Kidney (tissue), 14 donors: ENCODE results near the gene NSFL1C. TPM values are rescaled to one million over a fixed set of nuclear protein-coding genes. Genes with fewer than 3 reads are reported as not detected.

Experiments used
- DNase-seq, 5 donors: peaks; one replicate each; pipeline ENCODE4 v3.0.0-alpha.2; 2013 to 2020
- FAIRE-seq: peaks from 2 replicates; lab custom pipeline; 2012; peaks lifted over from hg19 to GRCh38; lab: Jason Lieb, UNC
- H3K27ac ChIP-seq, 2 donors: one replicate each; pipeline ENCODE4 v1.7.0; 2013; ENCODE audit warnings: low read depth in 2 of 2, low read length in 2 of 2, inconsistent platforms in 1 of 2
- H3K27me3 ChIP-seq: one replicate; pipeline ENCODE4 v1.7.1; 2013; ENCODE audit warnings: low read length, inconsistent platforms; ENCODE audit not compliant: control insufficient read depth, insufficient read depth
- H3K36me3 ChIP-seq, 3 donors: one replicate each; pipeline versions ENCODE4 v1.7.0 to v1.7.1; 2013; ENCODE audit warnings: low read length in 3 of 3, control low read depth in 1 of 3, inconsistent platforms in 1 of 3; ENCODE audit not compliant: insufficient read depth in 3 of 3, control insufficient read depth in 2 of 3
- H3K4me1 ChIP-seq, 3 donors: one replicate each; pipeline versions ENCODE4 v1.7.0 to v1.7.1; 2013; ENCODE audit warnings: low read length in 3 of 3, inconsistent platforms in 1 of 3, low read depth in 1 of 3; ENCODE audit not compliant: control insufficient read depth in 2 of 3, insufficient read depth in 2 of 3
- H3K4me3 ChIP-seq, 3 donors: one replicate each; pipeline versions ENCODE4 v1.7.0 to v1.8.1; 2013; ENCODE audit warnings: low read length in 3 of 3, control low read depth in 1 of 3, inconsistent platforms in 1 of 3
- H3K9ac ChIP-seq, 3 donors: one replicate each; pipeline versions ENCODE4 v1.7.0 to v1.7.1; 2013; ENCODE audit warnings: low read length in 3 of 3, control low read depth in 1 of 3, inconsistent platforms in 1 of 3
- H3K9me3 ChIP-seq, 3 donors: one replicate each; pipeline versions ENCODE4 v1.7.0 to v1.7.1; 2013; ENCODE audit warnings: low read length in 3 of 3, control low read depth in 1 of 3, inconsistent platforms in 1 of 3; ENCODE audit not compliant: control insufficient read depth in 2 of 3, insufficient read depth in 1 of 3
- intact Hi-C: fragments of 100-400 bp; cut with DNase I; formaldehyde crosslinking; loops from one replicate; pipeline ENCODE4 v1.11.1; 2022
- polyA plus RNA-seq: library from polyadenylated mRNA; stranded (reverse); fragments of 350-450 nt; fragmentation: Illumina TruSeq; extraction: RNeasy Lipid Tissue Mini Kit (QIAGEN cat#74804); gene quantifications from one replicate; pipeline ENCODE4 v1.2.3, GENCODE V29; 2014; ENCODE audit warnings: low read depth, low replicate concordance; ENCODE audit not compliant: insufficient read depth
- total RNA-seq: library from RNA; stranded (reverse); fragmentation: NEBNext Ultra II Directional; extraction: Animal tissue kit (Norgen Biotek cat#: 25700); gene quantifications from one replicate; pipeline ENCODE4 v1.2.1, GENCODE V29; 2021
- TF ChIP-seq, protein P1 (sequence below): IDR thresholded peaks from 3 replicates; pipeline ENCODE4 v1.5.1; 2012; ENCODE audit warnings: mild to moderate bottlenecking, moderate library complexity, borderline replicate concordance; ENCODE audit not compliant: insufficient read depth; ENCODE audit errors: extremely low read depth
- donor health status: control.
- donor health status: control.
- donor health status: control.
- donor health status: control.
- donor health status: control.
- donor health status: DM: yes; HTN: yes; CAD: no.
- donor health status: Normal renal cell carcinoma (clear cell type).

Gene NSFL1C
- total and polyA plus RNA-seq, 2 donors from 2014 or later, result 76.1 to 78.2 TPM

DNA sequence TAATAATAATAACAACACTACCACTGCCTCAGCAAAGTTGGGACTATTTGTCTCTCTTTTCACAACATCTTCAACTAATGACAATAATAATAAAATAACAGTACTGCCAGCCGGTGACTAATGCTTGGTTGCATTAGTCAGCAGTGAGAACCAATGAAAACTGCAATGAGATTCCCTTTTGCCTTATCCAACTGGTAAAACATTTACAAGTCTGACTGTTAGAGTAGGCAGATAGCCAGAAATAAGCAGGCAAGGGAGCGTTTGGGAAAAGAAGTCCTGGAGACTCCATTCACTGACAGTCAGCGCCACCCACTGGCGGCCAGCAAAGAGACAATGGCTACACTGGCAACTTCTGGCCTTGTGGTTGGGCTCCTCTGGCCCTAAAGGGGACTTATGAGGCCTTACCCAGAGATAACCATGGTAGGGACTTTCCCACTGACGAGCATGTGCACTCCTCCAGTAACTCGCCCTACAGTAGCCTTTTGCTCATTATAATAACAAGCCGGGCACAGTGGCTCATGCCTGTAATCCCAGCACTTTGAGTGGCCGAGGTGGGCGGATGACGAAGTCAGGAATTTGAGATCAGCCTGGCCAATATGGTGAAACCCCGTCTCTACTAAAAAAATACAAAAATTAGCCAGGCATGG, 3.4 kb upstream of the NSFL1C start:
- no peaks in the 10 kb centered on the region for H3K9me3 ChIP-seq
- H3K27me3 ChIP-seq, result no peaks in the 10 kb centered on the region
- H3K36me3 ChIP-seq, result no peaks in the 10 kb centered on the region
- intact Hi-C loops, result no loop called here
- H3K27ac ChIP-seq, result no peak overlapping the region
- peak; percentile 99 for FAIRE-seq
- H3K9ac ChIP-seq, result no peak overlapping the region
- TF ChIP-seq, protein P1, sequence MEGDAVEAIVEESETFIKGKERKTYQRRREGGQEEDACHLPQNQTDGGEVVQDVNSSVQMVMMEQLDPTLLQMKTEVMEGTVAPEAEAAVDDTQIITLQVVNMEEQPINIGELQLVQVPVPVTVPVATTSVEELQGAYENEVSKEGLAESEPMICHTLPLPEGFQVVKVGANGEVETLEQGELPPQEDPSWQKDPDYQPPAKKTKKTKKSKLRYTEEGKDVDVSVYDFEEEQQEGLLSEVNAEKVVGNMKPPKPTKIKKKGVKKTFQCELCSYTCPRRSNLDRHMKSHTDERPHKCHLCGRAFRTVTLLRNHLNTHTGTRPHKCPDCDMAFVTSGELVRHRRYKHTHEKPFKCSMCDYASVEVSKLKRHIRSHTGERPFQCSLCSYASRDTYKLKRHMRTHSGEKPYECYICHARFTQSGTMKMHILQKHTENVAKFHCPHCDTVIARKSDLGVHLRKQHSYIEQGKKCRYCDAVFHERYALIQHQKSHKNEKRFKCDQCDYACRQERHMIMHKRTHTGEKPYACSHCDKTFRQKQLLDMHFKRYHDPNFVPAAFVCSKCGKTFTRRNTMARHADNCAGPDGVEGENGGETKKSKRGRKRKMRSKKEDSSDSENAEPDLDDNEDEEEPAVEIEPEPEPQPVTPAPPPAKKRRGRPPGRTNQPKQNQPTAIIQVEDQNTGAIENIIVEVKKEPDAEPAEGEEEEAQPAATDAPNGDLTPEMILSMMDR, result peak; percentile 73
- H3K4me1 ChIP-seq, result peaks cover 3 to 16% (median 14%) of the 10 kb centered on the region in 3 donors
- peak overlapping the region in 1 of 3 donors; percentile 3 for H3K4me3 ChIP-seq
- DNase-seq, result peak; percentile 77 to 95 (median 89)

DNA sequence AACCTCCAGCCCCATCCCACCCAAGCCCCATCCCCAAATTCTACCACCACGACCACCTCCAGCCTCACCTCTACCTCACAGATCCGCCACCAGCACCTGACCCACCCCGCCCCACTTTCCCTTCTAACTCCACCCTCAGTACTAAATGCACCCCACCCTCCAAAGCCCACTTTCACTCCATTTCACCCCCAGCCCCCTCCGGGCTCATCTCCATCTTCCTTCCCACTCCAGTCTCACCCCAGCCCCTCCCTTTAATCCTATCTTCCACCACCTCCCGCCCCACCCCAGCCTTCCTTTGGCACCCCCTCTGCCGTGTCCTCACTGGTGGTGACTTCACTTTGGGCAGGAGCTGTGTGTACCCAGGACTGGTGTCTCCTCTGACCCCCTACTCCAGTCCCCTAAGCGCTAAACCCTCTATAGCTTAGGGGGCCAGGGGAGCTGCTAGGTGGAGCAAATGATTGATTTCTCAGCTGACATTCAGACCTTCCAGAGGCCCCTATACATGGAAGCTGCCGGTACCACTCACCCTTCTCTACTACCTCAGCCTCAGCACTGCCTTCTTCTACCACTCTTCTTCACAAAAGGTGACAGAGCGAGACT, 2.8 kb upstream of the NSFL1C start:
- Histone ChIP-seq H3K4me1 (peaks cover 3 to 19% (median 14%) of the 10 kb centered on the region in 3 donors), H3K27ac (no peak overlapping the region), H3K36me3 (no peaks in the 10 kb centered on the region), H3K9me3 (no peaks in the 10 kb centered on the region), H3K27me3 (no peaks in the 10 kb centered on the region), H3K4me3 (no peak overlapping the region), H3K9ac (no peak overlapping the region)
- DNase-seq, result peak in 1 of 5 donors; percentile 45
- no peak for FAIRE-seq
- intact Hi-C loops, result no loop called here
- TF ChIP-seq, protein P1, result no peak

DNA sequence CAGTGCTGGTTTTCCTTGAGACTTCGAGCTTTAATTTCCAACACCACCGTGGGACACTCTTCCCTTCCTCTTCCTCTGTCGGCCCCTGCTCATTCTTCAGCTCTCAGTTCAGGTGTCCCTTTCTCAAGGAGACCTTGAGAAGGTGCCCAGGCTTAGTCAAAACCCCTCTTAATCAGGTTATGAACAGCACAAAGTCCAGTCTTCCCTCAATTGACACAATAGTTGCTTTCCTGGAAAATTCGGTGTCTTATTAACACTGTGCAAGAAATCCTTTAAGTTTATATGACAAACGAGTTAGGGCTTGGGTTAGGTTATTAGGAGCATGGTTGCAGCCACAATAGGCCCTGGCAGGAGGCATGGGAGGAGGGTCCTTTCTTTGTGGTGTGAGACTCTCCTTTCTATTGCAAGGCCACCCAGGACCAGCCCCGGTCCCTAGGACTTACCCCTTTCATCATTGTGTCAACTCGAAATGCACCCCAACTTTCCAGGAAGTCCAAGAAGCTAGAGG, 1.5 kb upstream of the NSFL1C start:
- Histone ChIP-seq H3K4me1 (peaks cover 3 to 21% (median 14%) of the 10 kb centered on the region in 3 donors), H3K4me3 (no peak overlapping the region), H3K9me3 (no peaks in the 10 kb centered on the region), H3K9ac (no peak overlapping the region), H3K27ac (no peak overlapping the region), H3K27me3 (no peaks in the 10 kb centered on the region), H3K36me3 (peaks cover 0 to 10% (median 2%) of the 10 kb centered on the region in 3 donors)
- DNase-seq (no peak), FAIRE-seq (no peak)
- TF ChIP-seq, protein P1, result no peak
- intact Hi-C loops, result no loop called here
